Hepatocyte (in vitro differentiated cells): ENCODE data around the gene PMM1. TPM values are rescaled to one million over a fixed set of nuclear protein-coding genes. Genes with fewer than 3 reads are reported as not detected.
A peak's percentile ranks its signal among the peaks of the same experiment; 100 is the strongest.

Experiments
- DNase-seq: peaks from one replicate; pipeline ENCODE4 v3.0.0-alpha.2; 2016; ENCODE audit warnings: low spot score
- H2AFZ ChIP-seq: fragments of 200-600 bp; sonication (generic); 2 replicates; pipeline ENCODE4 v1.6.0; 2016; ENCODE audit warnings: antibody characterized with exemption, mild to moderate bottlenecking
- H3K27ac ChIP-seq: fragments of 200-600 bp; sonication (generic); 2 replicates; pipeline ENCODE4 v1.5.1; 2016; ENCODE audit warnings: mild to moderate bottlenecking
- H3K27me3 ChIP-seq: fragments of 200-600 bp; sonication (generic); 2 replicates; pipeline ENCODE4 v1.6.1; 2016
- H3K36me3 ChIP-seq: fragments of 200-600 bp; sonication (generic); replicated peaks from 2 replicates; pipeline ENCODE4 v1.5.1; 2016; ENCODE audit warnings: low read depth; ENCODE audit not compliant: insufficient read depth
- H3K4me1 ChIP-seq: fragments of 200-600 bp; sonication (generic); 2 replicates; pipeline ENCODE4 v1.5.1; 2016; ENCODE audit warnings: mild to moderate bottlenecking, moderate library complexity; ENCODE audit not compliant: insufficient read depth
- H3K4me2 ChIP-seq: fragments of 200-600 bp; sonication (generic); 2 replicates; pipeline ENCODE4 v1.6.0; 2016
- H3K4me3 ChIP-seq: fragments of 200-600 bp; sonication (generic); 2 replicates; pipeline ENCODE4 v1.5.1; 2016; ENCODE audit warnings: mild to moderate bottlenecking
- H3K79me2 ChIP-seq: fragments of 200-600 bp; sonication (generic); 2 replicates; pipeline ENCODE4 v1.6.0; 2017; ENCODE audit warnings: mild to moderate bottlenecking
- H3K9me2 ChIP-seq: fragments of 200-600 bp; sonication (generic); replicated peaks from 2 replicates; pipeline ENCODE4 v1.6.0; 2017; ENCODE audit warnings: mild to moderate bottlenecking; ENCODE audit not compliant: insufficient read depth
- H3K9me3 ChIP-seq: fragments of 200-600 bp; sonication (generic); 2 replicates; pipeline ENCODE4 v1.5.1; 2016; ENCODE audit warnings: low read depth, mild to moderate bottlenecking
- H4K20me1 ChIP-seq: fragments of 200-600 bp; sonication (generic); 2 replicates; pipeline ENCODE4 v1.6.0; 2016; ENCODE audit warnings: mild to moderate bottlenecking; ENCODE audit not compliant: insufficient read depth, poor library complexity, severe bottlenecking
- EZH2 ChIP-seq: fragments of 200-600 bp; sonication (generic); IDR thresholded peaks from 2 replicates; pipeline ENCODE4 v1.6.1; 2016; ENCODE audit warnings: antibody characterized with exemption, mild to moderate bottlenecking, borderline replicate concordance
- EZH2phosphoT487 ChIP-seq: fragments of 200-600 bp; sonication (generic); IDR thresholded peaks from one replicate; pipeline ENCODE4 v1.6.1; 2018; ENCODE audit warnings: antibody characterized with exemption, mild to moderate bottlenecking, low read depth, moderate library complexity; ENCODE audit not compliant: unreplicated experiment, severe bottlenecking
- WGBS: methylation state at CpG from one replicate; pipeline ENCODE4 v1.1.6; 2016; ENCODE audit warnings: low lambda C conversion rate; ENCODE audit errors: missing lambda C conversion rate; 5-methylcytosine and 5-hydroxymethylcytosine counted together
- polyA plus RNA-seq: library from polyadenylated mRNA; unstranded; fragments of >200 nt; fragmentation: Nextera tagmentation; extraction: Ambion mirVana; gene quantifications from 2 replicates; pipeline ENCODE4 v1.2.1, GENCODE V29; 2016
- total RNA-seq: library from RNA; depleted of rRNA; stranded (reverse); fragments of >200 nt; gene quantifications from 2 replicates; pipeline ENCODE4 v1.2.3, GENCODE V29; 2014
- TF ChIP-seq, protein P1 (sequence below): fragments of 200-600 bp; sonication (generic); IDR thresholded peaks from 2 replicates; pipeline ENCODE4 v1.5.1; 2016; ENCODE audit warnings: antibody characterized with exemption, mild to moderate bottlenecking; ENCODE audit not compliant: poor library complexity

The PMM1 gene
- total and polyA plus RNA-seq, 2 experiments from 2014 or later, result 36.5 to 68.7 TPM

DNA sequence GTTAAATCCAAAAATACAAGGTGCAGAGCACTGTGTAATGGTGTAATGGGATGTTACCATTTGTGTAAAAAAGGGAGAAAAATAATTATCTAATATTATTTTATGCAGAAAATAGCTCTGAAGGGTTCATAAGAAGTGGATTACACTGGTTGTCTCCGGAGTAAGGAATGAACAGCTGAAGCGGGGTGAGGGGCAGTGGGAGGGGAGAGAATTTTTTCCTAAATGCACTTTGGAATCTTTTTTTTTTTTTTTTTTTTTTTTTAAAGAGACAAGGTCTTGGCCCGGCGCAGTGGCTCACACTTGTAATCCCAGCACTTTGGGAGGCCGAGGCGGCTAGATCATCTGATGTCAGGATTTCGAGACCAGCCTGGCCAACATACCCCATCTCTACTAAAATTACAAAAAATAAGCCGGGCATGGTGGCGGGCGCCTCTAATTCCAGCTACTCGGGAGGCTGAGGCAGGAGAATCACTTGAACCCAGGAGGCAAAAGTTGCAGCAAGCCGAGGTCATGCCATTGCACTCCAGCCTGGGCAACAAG, 38.6 kb downstream of the PMM1 start:
- no peak overlapping the region for H3K27ac ChIP-seq
- no peaks in the 10 kb centered on the region for H3K9me2 ChIP-seq
- 87% methylated on average over 12 of the region's 12 CpGs for WGBS
- TF ChIP-seq, protein P1, sequence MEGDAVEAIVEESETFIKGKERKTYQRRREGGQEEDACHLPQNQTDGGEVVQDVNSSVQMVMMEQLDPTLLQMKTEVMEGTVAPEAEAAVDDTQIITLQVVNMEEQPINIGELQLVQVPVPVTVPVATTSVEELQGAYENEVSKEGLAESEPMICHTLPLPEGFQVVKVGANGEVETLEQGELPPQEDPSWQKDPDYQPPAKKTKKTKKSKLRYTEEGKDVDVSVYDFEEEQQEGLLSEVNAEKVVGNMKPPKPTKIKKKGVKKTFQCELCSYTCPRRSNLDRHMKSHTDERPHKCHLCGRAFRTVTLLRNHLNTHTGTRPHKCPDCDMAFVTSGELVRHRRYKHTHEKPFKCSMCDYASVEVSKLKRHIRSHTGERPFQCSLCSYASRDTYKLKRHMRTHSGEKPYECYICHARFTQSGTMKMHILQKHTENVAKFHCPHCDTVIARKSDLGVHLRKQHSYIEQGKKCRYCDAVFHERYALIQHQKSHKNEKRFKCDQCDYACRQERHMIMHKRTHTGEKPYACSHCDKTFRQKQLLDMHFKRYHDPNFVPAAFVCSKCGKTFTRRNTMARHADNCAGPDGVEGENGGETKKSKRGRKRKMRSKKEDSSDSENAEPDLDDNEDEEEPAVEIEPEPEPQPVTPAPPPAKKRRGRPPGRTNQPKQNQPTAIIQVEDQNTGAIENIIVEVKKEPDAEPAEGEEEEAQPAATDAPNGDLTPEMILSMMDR, result no peak
- no peak for TF ChIP-seq EZH2phosphoT487
- TF ChIP-seq EZH2, result no peak
- H3K79me2 ChIP-seq, result no peaks in the 10 kb centered on the region
- H3K4me1 ChIP-seq, result no peaks in the 10 kb centered on the region
- no peaks in the 10 kb centered on the region for H4K20me1 ChIP-seq
- no peak overlapping the region for H3K4me2 ChIP-seq
- no peaks in the 10 kb centered on the region for H3K36me3 ChIP-seq
- H3K9me3 ChIP-seq, result no peaks in the 10 kb centered on the region
- no peak overlapping the region for H3K4me3 ChIP-seq
- no peak for DNase-seq
- no peak overlapping the region for H2AFZ ChIP-seq
- H3K27me3 ChIP-seq, result no peaks in the 10 kb centered on the region

GRCh38 chr22:41548830-41549211, 40.8 kb downstream of the PMM1 start:
- no peak overlapping the region for H3K4me2 ChIP-seq
- no peaks in the 10 kb centered on the region for H4K20me1 ChIP-seq
- no peaks in the 10 kb centered on the region for H3K9me3 ChIP-seq
- no peak for TF ChIP-seq EZH2phosphoT487
- TF ChIP-seq, protein P1, result no peak
- TF ChIP-seq EZH2, result no peak
- no peaks in the 10 kb centered on the region for H3K27me3 ChIP-seq
- no peak overlapping the region for H2AFZ ChIP-seq
- no peak overlapping the region for H3K4me3 ChIP-seq
- peaks cover 5% of the 10 kb centered on the region for H3K4me1 ChIP-seq
- no peaks in the 10 kb centered on the region for H3K9me2 ChIP-seq
- DNase-seq, result no peak
- peaks cover 5% of the 10 kb centered on the region for H3K79me2 ChIP-seq
- 81% methylated on average over 5 of the region's 5 CpGs for WGBS
- no peaks in the 10 kb centered on the region for H3K36me3 ChIP-seq
- peak overlapping the region; percentile 33 for H3K27ac ChIP-seq

- 42% methylated on average over 21 of the region's 21 CpGs for WGBS
- peaks cover 44% of the 10 kb centered on the region for H3K79me2 ChIP-seq
- H3K27me3 ChIP-seq, result no peaks in the 10 kb centered on the region
- no peak overlapping the region for H3K4me3 ChIP-seq
- no peak for DNase-seq
- H3K36me3 ChIP-seq, result no peaks in the 10 kb centered on the region
- peaks cover 20% of the 10 kb centered on the region for H4K20me1 ChIP-seq
- peak overlapping the region; percentile 45 for H3K27ac ChIP-seq
- peaks cover 22% of the 10 kb centered on the region for H3K4me1 ChIP-seq
- TF ChIP-seq EZH2 (no peak), EZH2phosphoT487 (no peak)
- TF ChIP-seq, protein P1, result no peak
- no peaks in the 10 kb centered on the region for H3K9me2 ChIP-seq
- H2AFZ ChIP-seq, result peak overlapping the region; percentile 41
- H3K4me2 ChIP-seq, result peak overlapping the region; percentile 73
- H3K9me3 ChIP-seq, result no peaks in the 10 kb centered on the region
Measured at GRCh38 chr22:41544671-41545476, 44.8 kb downstream of the PMM1 start.
